Smooth muscle cell (in vitro differentiated cells): ENCODE results near the gene TMEM106B. TPM values are rescaled to one million over a fixed set of nuclear protein-coding genes. Genes with fewer than 3 reads are reported as not detected.

ENCODE experiments used
- DNase-seq: peaks from one replicate; lab custom pipeline; 2025; ENCODE audit not compliant: unreplicated experiment; lab: John Stamatoyannopoulos, UW
- H2AFZ ChIP-seq: fragments of 200-600 bp; sonication (generic); 2 replicates; pipeline ENCODE4 v1.6.0; 2016; ENCODE audit warnings: antibody characterized with exemption, low read depth, mild to moderate bottlenecking
- H3F3A ChIP-seq: fragments of 200-600 bp; sonication (generic); 2 replicates; pipeline ENCODE4 v1.6.0; 2017; ENCODE audit warnings: antibody characterized with exemption, low read depth
- H3K27ac ChIP-seq: fragments of 200-600 bp; sonication (generic); 2 replicates; pipeline ENCODE4 v1.5.1; 2016; ENCODE audit warnings: low read depth, mild to moderate bottlenecking
- H3K27me3 ChIP-seq: fragments of 200-600 bp; sonication (generic); 2 replicates; pipeline ENCODE4 v1.6.1; 2016; ENCODE audit warnings: low read depth, mild to moderate bottlenecking
- H3K36me3 ChIP-seq: fragments of 200-600 bp; sonication (generic); 2 replicates; pipeline ENCODE4 v1.5.1; 2016; ENCODE audit warnings: low read depth
- H3K4me1 ChIP-seq: fragments of 200-600 bp; sonication (generic); 2 replicates; pipeline ENCODE4 v1.5.1; 2016; ENCODE audit warnings: low read depth
- H3K4me2 ChIP-seq: fragments of 200-600 bp; sonication (generic); 2 replicates; pipeline ENCODE4 v1.6.0; 2016; ENCODE audit warnings: mild to moderate bottlenecking
- H3K4me3 ChIP-seq: fragments of 200-600 bp; sonication (generic); 2 replicates; pipeline ENCODE4 v1.5.1; 2016; ENCODE audit warnings: mild to moderate bottlenecking
- H3K79me2 ChIP-seq: fragments of 200-600 bp; sonication (generic); 2 replicates; pipeline ENCODE4 v1.6.0; 2016; ENCODE audit warnings: low read depth, mild to moderate bottlenecking
- H3K9ac ChIP-seq: fragments of 200-600 bp; sonication (generic); 2 replicates; pipeline ENCODE4 v1.6.0; 2016; ENCODE audit warnings: low read depth
- H3K9me3 ChIP-seq: fragments of 200-600 bp; sonication (generic); replicated peaks from 2 replicates; pipeline ENCODE4 v1.5.1; 2016; ENCODE audit warnings: low read depth
- H4K20me1 ChIP-seq: fragments of 200-600 bp; sonication (generic); 2 replicates; pipeline ENCODE4 v1.6.0; 2016; ENCODE audit warnings: low read depth
- CTCF ChIP-seq: fragments of 200-600 bp; sonication (generic); IDR thresholded peaks from 2 replicates; pipeline ENCODE4 v1.5.1; 2017; ENCODE audit warnings: borderline replicate concordance, mild to moderate bottlenecking, antibody characterized with exemption; ENCODE audit not compliant: insufficient read depth, poor library complexity, severe bottlenecking
- WGBS: methylation state at CpG from one replicate; pipeline ENCODE4 v1.1.7; 2016; ENCODE audit warnings: low lambda C conversion rate; 5-methylcytosine and 5-hydroxymethylcytosine counted together
- polyA plus RNA-seq: library from polyadenylated mRNA; unstranded; fragments of >200 nt; fragmentation: Nextera tagmentation; extraction: Ambion mirVana; gene quantifications from 2 replicates; pipeline ENCODE4 v1.2.1, GENCODE V29; 2016
- total RNA-seq: library from RNA; depleted of rRNA; stranded (reverse); fragments of >200 nt; gene quantifications from 2 replicates; pipeline ENCODE4 v1.2.3, GENCODE V29; 2014

The TMEM106B gene
- total and polyA plus RNA-seq, 2 experiments from 2014 or later = 27.9 to 132 TPM

DNA sequence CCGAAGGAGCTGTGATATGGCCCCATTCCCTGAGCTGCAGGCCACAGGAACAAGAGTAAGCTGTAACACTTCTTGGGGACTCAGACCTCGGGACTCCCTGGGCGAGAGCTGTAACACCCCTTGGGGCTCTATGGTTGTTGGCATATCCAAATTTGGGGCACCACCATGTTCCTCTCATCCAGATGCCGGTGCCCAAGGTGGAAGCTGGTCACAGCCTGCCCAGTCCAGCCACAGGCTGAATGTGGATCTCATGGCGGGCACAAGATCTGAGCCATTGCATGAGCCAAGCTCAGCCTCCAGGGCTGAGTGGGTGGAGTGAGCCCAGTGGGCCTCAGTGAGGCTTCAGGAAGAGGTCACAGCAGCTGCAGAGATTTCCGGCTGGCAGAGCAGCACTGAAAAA, 78.9 kb downstream of the TMEM106B start:
- DNase-seq = no peak
- Histone ChIP-seq H3K4me1 (no peaks in the 10 kb centered on the region), H3K9ac (no peak overlapping the region), H3K9me3 (no peaks in the 10 kb centered on the region), H3K4me2 (no peak overlapping the region), H3K27me3 (no peaks in the 10 kb centered on the region), H2AFZ (no peak overlapping the region), H3K27ac (no peak overlapping the region), H3K79me2 (no peaks in the 10 kb centered on the region), H3K36me3 (no peaks in the 10 kb centered on the region), H3K4me3 (no peak overlapping the region), H4K20me1 (no peaks in the 10 kb centered on the region), H3F3A (no peaks in the 10 kb centered on the region)
- 97% methylated on average over 6 of the region's 6 CpGs for WGBS
- TF ChIP-seq CTCF = no peak

GRCh38 chr7:12290761-12291160, 79.7 kb downstream of the TMEM106B start:
- no peak overlapping the region for H3K27ac ChIP-seq
- DNase-seq = no peak
- no peaks in the 10 kb centered on the region for H3K79me2 ChIP-seq
- no peak overlapping the region for H3K4me3 ChIP-seq
- TF ChIP-seq CTCF = no peak
- H3K9ac ChIP-seq = no peak overlapping the region
- H2AFZ ChIP-seq = no peak overlapping the region
- no peak overlapping the region for H3K4me2 ChIP-seq
- no peaks in the 10 kb centered on the region for H3K9me3 ChIP-seq
- no peaks in the 10 kb centered on the region for H3F3A ChIP-seq
- H3K36me3 ChIP-seq = no peaks in the 10 kb centered on the region
- no peaks in the 10 kb centered on the region for H3K27me3 ChIP-seq
- H4K20me1 ChIP-seq = no peaks in the 10 kb centered on the region
- 72% methylated on average over 1 of the region's 1 CpG for WGBS
- no peaks in the 10 kb centered on the region for H3K4me1 ChIP-seq

GRCh38 chr7:12291870-12292269, 80.8 kb downstream of the TMEM106B start:
- Histone ChIP-seq H3F3A (no peaks in the 10 kb centered on the region), H3K9ac (no peak overlapping the region), H4K20me1 (no peaks in the 10 kb centered on the region), H3K4me1 (no peaks in the 10 kb centered on the region), H3K79me2 (no peaks in the 10 kb centered on the region), H3K4me3 (no peak overlapping the region), H3K27ac (no peak overlapping the region), H3K9me3 (no peaks in the 10 kb centered on the region), H3K4me2 (no peak overlapping the region), H3K36me3 (no peaks in the 10 kb centered on the region), H2AFZ (no peak overlapping the region), H3K27me3 (no peaks in the 10 kb centered on the region)
- DNase-seq = no peak
- TF ChIP-seq CTCF = no peak
- 81% methylated on average over 1 of the region's 1 CpG for WGBS

Other genes with a start within 250 kb of the TMEM106B start
- gene VWDE, start 192.6 kb downstream of the TMEM106B start, total RNA-seq = 0.13 and 0.49 TPM in 2 replicates
- not detected in 2 replicates for gene VWDE, start 192.6 kb downstream of the TMEM106B start, polyA plus RNA-seq